ENCODE results near the gene HNF4A.

HNF4A gene

GRCh38 chr20:44479643-44480042 is 124.1 kb downstream of the HNF4A start:
- H3K4me3 ChIP-seq (ENCODE audit: low read depth, low read length), result no peak overlapping the region
- no peak for DNase-seq (ENCODE audit: low read depth)
- TF ChIP-seq CTCF (IDR thresholded peaks at IDR 0.05; ENCODE audit: control insufficient read depth, extremely low read depth, insufficient read depth), result no peak

- DNase-seq (ENCODE audit: low read depth), result no peak
- no peak for TF ChIP-seq CTCF (IDR thresholded peaks at IDR 0.05; ENCODE audit: control insufficient read depth, extremely low read depth, insufficient read depth)
- H3K4me3 ChIP-seq (ENCODE audit: low read depth, low read length), result no peak overlapping the region
Measured at GRCh38 chr20:44480097-44480496, 124.6 kb downstream of the HNF4A start.

- H3K4me3 ChIP-seq (ENCODE audit: low read depth, low read length), result no peak overlapping the region
- DNase-seq (ENCODE audit: low read depth), result no peak
- TF ChIP-seq CTCF (IDR thresholded peaks at IDR 0.05; ENCODE audit: control insufficient read depth, extremely low read depth, insufficient read depth), result no peak
Measured at GRCh38 chr20:44481719-44482416, 126.4 kb downstream of the HNF4A start.

GRCh38 chr20:44483112-44483511 is 127.6 kb downstream of the HNF4A start:
- H3K4me3 ChIP-seq (ENCODE audit: low read depth, low read length), result no peak overlapping the region
- DNase-seq (ENCODE audit: low read depth), result no peak
- TF ChIP-seq CTCF (IDR thresholded peaks at IDR 0.05; ENCODE audit: control insufficient read depth, extremely low read depth, insufficient read depth), result no peak

Measured in LNCaP clone FGC (cell line).